WERI-Rb-1 (cell line): ENCODE results near the gene CHN1.

Experiments used
- DNase-seq: peaks from one replicate; pipeline ENCODE4 v3.0.0-alpha.2; 2020
- H3K27ac ChIP-seq: fragments of 250-450 bp; sonication (Bioruptor Pico); 2 replicates; pipeline ENCODE4 v1.5.1; 2020; ENCODE audit warnings: mild to moderate bottlenecking, moderate library complexity
- H3K27me3 ChIP-seq: fragments of 250-450 bp; sonication (Bioruptor Pico); 2 replicates; pipeline ENCODE4 v1.5.1; 2021; ENCODE audit warnings: mild to moderate bottlenecking, low read depth, moderate library complexity; ENCODE audit not compliant: insufficient read depth, severe bottlenecking
- H3K36me3 ChIP-seq: fragments of 250-450 bp; sonication (Bioruptor Pico); 2 replicates; pipeline ENCODE4 v1.5.1; 2020; ENCODE audit warnings: mild to moderate bottlenecking, moderate library complexity
- H3K4me3 ChIP-seq: 2 replicates; pipeline ENCODE4 v1.5.1; 2011; ENCODE audit warnings: low read depth, mild to moderate bottlenecking, control low read depth, low read length
- H3K9me3 ChIP-seq: fragments of 250-450 bp; sonication (Bioruptor Pico); 2 replicates; pipeline ENCODE4 v1.5.1; 2021; ENCODE audit warnings: mild to moderate bottlenecking, moderate library complexity; ENCODE audit not compliant: severe bottlenecking
- CTCF ChIP-seq: IDR thresholded peaks from 2 replicates; pipeline ENCODE4 v1.5.1; 2011; ENCODE audit warnings: low read depth, mild to moderate bottlenecking, control low read depth, inconsistent platforms, low read length

The CHN1 gene

GRCh38 chr2:174815526-174815925 is 189.7 kb downstream of the CHN1 start:
- Histone ChIP-seq H3K9me3 (no peaks in the 10 kb centered on the region), H3K36me3 (peaks cover 10% of the 10 kb centered on the region), H3K27ac (no peak overlapping the region), H3K27me3 (no peaks in the 10 kb centered on the region), H3K4me3 (no peak overlapping the region)
- no peak for TF ChIP-seq CTCF
- DNase-seq: no peak

GRCh38 chr2:174812037-174812436 is 193.1 kb downstream of the CHN1 start:
- Histone ChIP-seq H3K9me3 (no peaks in the 10 kb centered on the region), H3K27ac (no peak overlapping the region), H3K4me3 (no peak overlapping the region), H3K27me3 (no peaks in the 10 kb centered on the region), H3K36me3 (peaks cover 24% of the 10 kb centered on the region)
- TF ChIP-seq CTCF: no peak
- no peak for DNase-seq

- no peak overlapping the region for H3K4me3 ChIP-seq
- no peak for TF ChIP-seq CTCF
- H3K27me3 ChIP-seq: no peaks in the 10 kb centered on the region
- no peak for DNase-seq
- peaks cover 25% of the 10 kb centered on the region for H3K36me3 ChIP-seq
- no peak overlapping the region for H3K27ac ChIP-seq
- no peaks in the 10 kb centered on the region for H3K9me3 ChIP-seq
Measured at GRCh38 chr2:174807931-174808330, 197.2 kb downstream of the CHN1 start.

- TF ChIP-seq CTCF: no peak
- Histone ChIP-seq H3K27ac (no peak overlapping the region), H3K27me3 (no peaks in the 10 kb centered on the region), H3K36me3 (peaks cover 23% of the 10 kb centered on the region), H3K4me3 (no peak overlapping the region), H3K9me3 (no peaks in the 10 kb centered on the region)
- no peak for DNase-seq
Measured at GRCh38 chr2:174805803-174806202, 199.4 kb downstream of the CHN1 start.

- no peak for DNase-seq
- Histone ChIP-seq H3K9me3 (no peaks in the 10 kb centered on the region), H3K36me3 (peaks cover 17% of the 10 kb centered on the region)
Measured at GRCh38 chr2:174802459-174802858, 202.7 kb downstream of the CHN1 start.

More at GRCh38 chr2:174802459-174802858, 202.7 kb downstream of the CHN1 start:
- no peak for TF ChIP-seq CTCF
- Histone ChIP-seq H3K27ac (no peak overlapping the region), H3K27me3 (no peaks in the 10 kb centered on the region), H3K4me3 (no peak overlapping the region)
